Upper lobe of left lung (tissue), 4 donors: ENCODE data around the gene STOX1.

ENCODE experiments used
- EP300 ChIP-seq, 4 donors: sonication (generic); formaldehyde crosslinking; IDR thresholded peaks; one replicate each; pipeline ENCODE4 v1.5.1; 2017; ENCODE audit warnings: antibody characterized with exemption in 4 of 4, control low read depth in 2 of 4
- POLR2A ChIP-seq, 4 donors: fragments of 450-650 bp; IDR thresholded peaks; one replicate each; pipeline ENCODE4 v1.5.1; 2016 to 2017; ENCODE audit warnings: antibody characterized with exemption in 4 of 4, mild to moderate bottlenecking in 2 of 4
- POLR2AphosphoS5 ChIP-seq, 2 donors: sonication (generic); formaldehyde crosslinking; IDR thresholded peaks; one replicate each; pipeline ENCODE4 v1.5.1; 2017; ENCODE audit warnings: antibody characterized with exemption in 2 of 2
- TF ChIP-seq, protein P1 (sequence below), 6 experiments: fragments of 450-650 bp in 4 of 6; fragments of 200-600 bp in 2 of 6; sonication (generic) in 2 of 6; IDR thresholded peaks; one replicate each; pipeline ENCODE4 v1.5.1; 2016 to 2019; ENCODE audit warnings: antibody characterized with exemption in 6 of 6

DNA sequence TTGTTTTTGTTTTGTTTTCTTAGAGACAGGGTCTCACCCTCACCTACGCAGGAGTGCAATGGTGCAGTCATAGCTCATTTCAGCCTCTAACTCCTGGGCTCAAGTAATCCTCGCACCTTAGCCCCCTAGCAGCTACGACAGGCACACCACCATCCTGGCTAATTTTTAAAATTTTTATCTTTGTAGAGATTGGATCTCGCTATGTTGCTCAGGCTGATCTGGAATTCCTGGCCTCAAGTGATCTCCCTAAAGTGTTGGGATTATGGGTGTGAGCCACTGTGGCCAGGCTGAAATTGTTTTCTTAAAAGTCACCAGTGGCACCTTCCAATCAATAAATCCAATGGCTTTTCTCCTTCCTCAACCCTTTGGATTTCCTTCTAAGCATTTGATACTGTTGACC, 52.9 kb downstream of the STOX1 start:
- TF ChIP-seq POLR2A (IDR thresholded peaks at IDR 0.05) (no peak), POLR2AphosphoS5 (IDR thresholded peaks at IDR 0.05) (no peak), EP300 (IDR thresholded peaks at IDR 0.05) (no peak)
- TF ChIP-seq, protein P1, sequence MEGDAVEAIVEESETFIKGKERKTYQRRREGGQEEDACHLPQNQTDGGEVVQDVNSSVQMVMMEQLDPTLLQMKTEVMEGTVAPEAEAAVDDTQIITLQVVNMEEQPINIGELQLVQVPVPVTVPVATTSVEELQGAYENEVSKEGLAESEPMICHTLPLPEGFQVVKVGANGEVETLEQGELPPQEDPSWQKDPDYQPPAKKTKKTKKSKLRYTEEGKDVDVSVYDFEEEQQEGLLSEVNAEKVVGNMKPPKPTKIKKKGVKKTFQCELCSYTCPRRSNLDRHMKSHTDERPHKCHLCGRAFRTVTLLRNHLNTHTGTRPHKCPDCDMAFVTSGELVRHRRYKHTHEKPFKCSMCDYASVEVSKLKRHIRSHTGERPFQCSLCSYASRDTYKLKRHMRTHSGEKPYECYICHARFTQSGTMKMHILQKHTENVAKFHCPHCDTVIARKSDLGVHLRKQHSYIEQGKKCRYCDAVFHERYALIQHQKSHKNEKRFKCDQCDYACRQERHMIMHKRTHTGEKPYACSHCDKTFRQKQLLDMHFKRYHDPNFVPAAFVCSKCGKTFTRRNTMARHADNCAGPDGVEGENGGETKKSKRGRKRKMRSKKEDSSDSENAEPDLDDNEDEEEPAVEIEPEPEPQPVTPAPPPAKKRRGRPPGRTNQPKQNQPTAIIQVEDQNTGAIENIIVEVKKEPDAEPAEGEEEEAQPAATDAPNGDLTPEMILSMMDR (IDR thresholded peaks at IDR 0.05) = no peak
